HCT116 (cell line): ENCODE measurements around the gene ZGPAT.

Experiments
- EZH2 ChIP-seq: fragments of 200-600 bp; sonication (generic); IDR thresholded peaks from 2 replicates; pipeline ENCODE4 v1.6.1; 2017; ENCODE audit warnings: antibody characterized with exemption, mixed run types
- JUND ChIP-seq: IDR thresholded peaks from 2 replicates; pipeline ENCODE4 v1.6.1; 2012
- POLR2A ChIP-seq: IDR thresholded peaks from 2 replicates; pipeline ENCODE4 v1.7.0; 2011; ENCODE audit warnings: borderline replicate concordance; ENCODE audit not compliant: insufficient read depth, insufficient read length; ENCODE audit errors: extremely low read depth
- RAD21 ChIP-seq: IDR thresholded peaks from 2 replicates; pipeline ENCODE4 v1.6.1; 2012; ENCODE audit warnings: low read depth, mild to moderate bottlenecking
- SIN3A ChIP-seq: IDR thresholded peaks from 2 replicates; pipeline ENCODE4 v1.6.1; 2012; ENCODE audit warnings: low read depth
- ZFX ChIP-seq: fragments of 450-650 bp; IDR thresholded peaks from 2 replicates; pipeline ENCODE4 v1.6.1; 2017
- TF ChIP-seq, protein P1 (sequence below), 3 experiments: fragments of 200-600 bp in 1 of 3; sonication (generic) in 1 of 3; IDR thresholded peaks in 2 of 3; conservative IDR thresholded peaks in 1 of 3; 2 replicates each; pipeline ENCODE4 v1.5.1; 2012 to 2017; ENCODE audit warnings: low read depth in 2 of 3, low read length in 2 of 3, antibody characterized with exemption in 1 of 3, borderline replicate concordance in 1 of 3, control low read depth in 1 of 3, mild to moderate bottlenecking in 1 of 3, mixed read lengths in 1 of 3, mixed run types in 1 of 3, moderate library complexity in 1 of 3; ENCODE audit not compliant: insufficient read depth in 1 of 3
- TF ChIP-seq, protein P2 (sequence below): IDR thresholded peaks from 2 replicates; pipeline ENCODE4 v1.6.1; 2011; ENCODE audit warnings: mild to moderate bottlenecking, low read length, moderate library complexity; ENCODE audit not compliant: insufficient replicate concordance; ENCODE audit errors: extremely low read depth
- TF ChIP-seq, protein P3 (sequence below): IDR thresholded peaks from 2 replicates; pipeline ENCODE4 v1.6.1; 2012

DNA sequence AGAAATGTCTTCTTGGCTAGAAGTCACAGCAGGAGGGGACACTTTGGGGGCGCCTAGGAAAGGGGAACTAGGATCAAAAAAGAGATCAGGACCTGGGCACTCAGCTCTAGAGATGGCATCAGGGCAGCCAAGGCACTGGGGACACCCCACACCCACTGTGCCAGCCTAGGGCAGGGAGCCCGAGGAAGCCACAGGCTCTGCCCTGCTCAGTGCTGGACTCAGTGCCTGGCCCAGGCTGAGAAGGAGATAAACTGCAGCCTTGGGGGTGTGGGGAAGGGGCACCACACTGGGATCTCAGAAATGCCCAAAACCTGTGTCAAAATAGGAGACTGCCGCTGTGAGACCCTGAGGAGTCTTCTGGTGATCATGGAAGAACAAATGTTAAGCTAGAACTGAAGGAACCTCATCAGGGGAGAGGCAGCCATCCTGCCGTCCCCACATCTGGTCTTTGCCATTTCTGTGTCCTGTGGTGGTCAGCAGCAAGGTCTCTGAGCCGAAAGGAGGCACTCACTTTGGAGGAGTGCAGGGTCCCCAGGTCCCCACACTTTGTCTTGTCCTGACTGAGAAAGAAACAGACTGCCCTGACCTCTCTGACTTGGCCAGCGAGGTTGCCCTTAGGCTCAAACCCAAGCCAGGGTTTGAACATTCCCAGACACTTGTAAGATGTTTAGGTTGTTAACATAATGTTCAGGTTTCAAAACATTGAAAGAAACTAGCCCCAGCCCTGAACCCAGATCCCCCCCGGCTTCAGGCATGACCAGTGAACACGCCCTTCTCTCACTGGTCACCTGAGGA is 2.4 kb upstream of the ZGPAT start:
- TF ChIP-seq, protein P1, sequence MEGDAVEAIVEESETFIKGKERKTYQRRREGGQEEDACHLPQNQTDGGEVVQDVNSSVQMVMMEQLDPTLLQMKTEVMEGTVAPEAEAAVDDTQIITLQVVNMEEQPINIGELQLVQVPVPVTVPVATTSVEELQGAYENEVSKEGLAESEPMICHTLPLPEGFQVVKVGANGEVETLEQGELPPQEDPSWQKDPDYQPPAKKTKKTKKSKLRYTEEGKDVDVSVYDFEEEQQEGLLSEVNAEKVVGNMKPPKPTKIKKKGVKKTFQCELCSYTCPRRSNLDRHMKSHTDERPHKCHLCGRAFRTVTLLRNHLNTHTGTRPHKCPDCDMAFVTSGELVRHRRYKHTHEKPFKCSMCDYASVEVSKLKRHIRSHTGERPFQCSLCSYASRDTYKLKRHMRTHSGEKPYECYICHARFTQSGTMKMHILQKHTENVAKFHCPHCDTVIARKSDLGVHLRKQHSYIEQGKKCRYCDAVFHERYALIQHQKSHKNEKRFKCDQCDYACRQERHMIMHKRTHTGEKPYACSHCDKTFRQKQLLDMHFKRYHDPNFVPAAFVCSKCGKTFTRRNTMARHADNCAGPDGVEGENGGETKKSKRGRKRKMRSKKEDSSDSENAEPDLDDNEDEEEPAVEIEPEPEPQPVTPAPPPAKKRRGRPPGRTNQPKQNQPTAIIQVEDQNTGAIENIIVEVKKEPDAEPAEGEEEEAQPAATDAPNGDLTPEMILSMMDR (IDR thresholded peaks at IDR 0.05 in 2 of 3, conservative IDR thresholded peaks at IDR 0.05 in 1 of 3; ENCODE audit: borderline replicate concordance in 1 of 3, insufficient read depth in 1 of 3, low read depth in 2 of 3, low read length in 2 of 3): no peak
- TF ChIP-seq RAD21 (no peak), JUND (no peak), SIN3A (no peak), POLR2A (no peak), EZH2 (no peak), ZFX (no peak)
- TF ChIP-seq, protein P2, sequence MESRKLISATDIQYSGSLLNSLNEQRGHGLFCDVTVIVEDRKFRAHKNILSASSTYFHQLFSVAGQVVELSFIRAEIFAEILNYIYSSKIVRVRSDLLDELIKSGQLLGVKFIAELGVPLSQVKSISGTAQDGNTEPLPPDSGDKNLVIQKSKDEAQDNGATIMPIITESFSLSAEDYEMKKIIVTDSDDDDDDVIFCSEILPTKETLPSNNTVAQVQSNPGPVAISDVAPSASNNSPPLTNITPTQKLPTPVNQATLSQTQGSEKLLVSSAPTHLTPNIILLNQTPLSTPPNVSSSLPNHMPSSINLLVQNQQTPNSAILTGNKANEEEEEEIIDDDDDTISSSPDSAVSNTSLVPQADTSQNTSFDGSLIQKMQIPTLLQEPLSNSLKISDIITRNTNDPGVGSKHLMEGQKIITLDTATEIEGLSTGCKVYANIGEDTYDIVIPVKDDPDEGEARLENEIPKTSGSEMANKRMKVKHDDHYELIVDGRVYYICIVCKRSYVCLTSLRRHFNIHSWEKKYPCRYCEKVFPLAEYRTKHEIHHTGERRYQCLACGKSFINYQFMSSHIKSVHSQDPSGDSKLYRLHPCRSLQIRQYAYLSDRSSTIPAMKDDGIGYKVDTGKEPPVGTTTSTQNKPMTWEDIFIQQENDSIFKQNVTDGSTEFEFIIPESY: no peak
- TF ChIP-seq, protein P3, sequence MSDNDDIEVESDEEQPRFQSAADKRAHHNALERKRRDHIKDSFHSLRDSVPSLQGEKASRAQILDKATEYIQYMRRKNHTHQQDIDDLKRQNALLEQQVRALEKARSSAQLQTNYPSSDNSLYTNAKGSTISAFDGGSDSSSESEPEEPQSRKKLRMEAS: no peak
